ENCODE data around the gene RETREG2. TPM values are rescaled to one million over a fixed set of nuclear protein-coding genes. Genes with fewer than 3 reads are reported as not detected.

Gene RETREG2
- total RNA-seq, 1 experiment from 2014 or later, result 63.7 TPM

- peaks cover 16% of the 10 kb centered on the region for H3K79me2 ChIP-seq (ENCODE audit: insufficient read depth, low read length)
- H3K9me2 ChIP-seq (ENCODE audit: insufficient read depth), result no peaks in the 10 kb centered on the region
- ChIA-PET CTCF (no interaction called here), RAD21 (ENCODE audit: low non-redundant PET in 1 of 2, low total read pairs in 2 of 2, uncharacterized antibody in 2 of 2, unreplicated experiment in 2 of 2) (no interaction called here), POLR2A (no interaction called here)
- H2AFZ ChIP-seq (ENCODE audit: low read depth, low read length, poor library complexity, severe bottlenecking), result no peak overlapping the region
- H4K20me1 ChIP-seq (ENCODE audit: insufficient read depth), result no peaks in the 10 kb centered on the region
- no peak for DNase-seq (ENCODE audit: low read depth, low spot score)
- H3K4me2 ChIP-seq (ENCODE audit: low read length), result no peak overlapping the region
- ATAC-seq, result no peak
- H3K9ac ChIP-seq (ENCODE audit: low read length), result no peak overlapping the region
- no TSS peak for BruUV-seq (replicated peaks)
- no peaks in the 10 kb centered on the region for H3K9me3 ChIP-seq (ENCODE audit: control insufficient read depth in 1 of 2, insufficient read depth in 1 of 2, low read depth in 1 of 2, low read length in 2 of 2)
- H3K4me1 ChIP-seq (ENCODE audit: control insufficient read depth in 1 of 2, insufficient read depth in 2 of 2, low read length in 2 of 2), result peaks cover 5 to 20% of the 10 kb centered on the region in 2 experiments; a peak in 2 of 4 replicates
- TF ChIP-seq ZNF274 (IDR thresholded peaks at IDR 0.05; ENCODE audit: low read depth, low read length) (no peak), CTCF (IDR thresholded peaks at IDR 0.05 in 2 of 3, conservative IDR thresholded peaks at IDR 0.05 in 1 of 3; ENCODE audit: borderline replicate concordance in 1 of 3, insufficient read depth in 1 of 3, low read depth in 2 of 3, low read length in 2 of 3) (no peak), ELF1 (IDR thresholded peaks at IDR 0.05; ENCODE audit: borderline replicate concordance, low read depth) (no peak), RAD21 (IDR thresholded peaks at IDR 0.05; ENCODE audit: low read depth) (no peak), SP1 (IDR thresholded peaks at IDR 0.05; ENCODE audit: low read depth) (no peak), POLR2A (IDR thresholded peaks at IDR 0.05; ENCODE audit: borderline replicate concordance, extremely low read depth, insufficient read depth, insufficient read length) (no peak), ZFX (IDR thresholded peaks at IDR 0.05) (no peak), EZH2 (IDR thresholded peaks at IDR 0.05) (no peak), TCF7L2 (IDR thresholded peaks at IDR 0.05; ENCODE audit: borderline replicate concordance, extremely low read depth, insufficient read depth, insufficient read length) (no peak), CBX3 (IDR thresholded peaks at IDR 0.05; ENCODE audit: low read depth) (no peak), EGR1 (IDR thresholded peaks at IDR 0.05; ENCODE audit: low read depth) (no peak), FOSL1 (IDR thresholded peaks at IDR 0.05; ENCODE audit: low read depth) (no peak), YY1 (IDR thresholded peaks at IDR 0.05; ENCODE audit: extremely low read depth, insufficient replicate concordance, low read depth, low read length) (no peak), SIN3A (IDR thresholded peaks at IDR 0.05; ENCODE audit: low read depth) (no peak)
- TF ChIP-seq, protein P1, sequence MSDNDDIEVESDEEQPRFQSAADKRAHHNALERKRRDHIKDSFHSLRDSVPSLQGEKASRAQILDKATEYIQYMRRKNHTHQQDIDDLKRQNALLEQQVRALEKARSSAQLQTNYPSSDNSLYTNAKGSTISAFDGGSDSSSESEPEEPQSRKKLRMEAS (IDR thresholded peaks at IDR 0.05), result no peak
- intact Hi-C loops (cut with micrococcal nuclease), result no loop called here
- peaks cover 13 to 17% of the 10 kb centered on the region in 2 experiments; a peak in 3 of 4 replicates for H3K36me3 ChIP-seq (ENCODE audit: control insufficient read depth in 1 of 2, insufficient read depth in 2 of 2, low read length in 2 of 2)
- H3K4me3 ChIP-seq (replicated peaks in 1 of 2; ENCODE audit: low read depth in 1 of 2, low read length in 2 of 2), result no peak overlapping the region
- H3K27me3 ChIP-seq (ENCODE audit: insufficient read depth, low read length), result no peaks in the 10 kb centered on the region
- no peak overlapping the region for H3K27ac ChIP-seq (ENCODE audit: low read depth, low read length)
These were observed 3.5 kb downstream of the RETREG2 start for GRCh38 chr2:219181531-219181930.

All from HCT116 (cell line).